Measurements from ENCODE around the gene SWAP70.
A peak's percentile ranks its signal among the peaks of the same experiment; 100 is the strongest.

Gene SWAP70

GRCh38 chr11:9651899-9652748 lies 11.8 kb upstream of the SWAP70 start:
- DNase-seq (ENCODE audit: low spot score) = no peak

DNA sequence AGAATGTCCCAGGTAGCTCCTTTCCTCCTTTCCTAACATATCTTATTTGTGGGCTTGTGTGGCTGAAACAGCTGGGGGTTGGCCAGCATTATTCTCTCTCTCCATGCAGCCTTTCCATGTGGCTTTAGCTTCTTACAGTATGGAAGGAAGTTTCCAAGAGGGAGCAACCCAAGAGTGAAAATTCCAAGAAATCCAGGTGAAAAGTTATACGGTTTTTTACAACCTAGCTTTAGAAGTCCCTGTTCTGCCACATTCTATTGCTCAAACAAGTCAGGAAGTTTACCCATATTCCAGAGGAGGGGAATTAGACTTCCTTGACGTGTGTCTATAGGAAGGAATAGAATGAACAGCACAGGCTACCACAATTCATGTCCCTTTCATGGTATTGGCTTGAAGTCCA lies 10.0 kb upstream of the SWAP70 start:
- DNase-seq (ENCODE audit: low spot score) = no peak

- DNase-seq (ENCODE audit: low spot score) = no peak
Measured at GRCh38 chr11:9656864-9657263, 7.0 kb upstream of the SWAP70 start.

- DNase-seq (ENCODE audit: low spot score) = no peak
Measured at GRCh38 chr11:9657531-9657930, 6.3 kb upstream of the SWAP70 start.

DNA sequence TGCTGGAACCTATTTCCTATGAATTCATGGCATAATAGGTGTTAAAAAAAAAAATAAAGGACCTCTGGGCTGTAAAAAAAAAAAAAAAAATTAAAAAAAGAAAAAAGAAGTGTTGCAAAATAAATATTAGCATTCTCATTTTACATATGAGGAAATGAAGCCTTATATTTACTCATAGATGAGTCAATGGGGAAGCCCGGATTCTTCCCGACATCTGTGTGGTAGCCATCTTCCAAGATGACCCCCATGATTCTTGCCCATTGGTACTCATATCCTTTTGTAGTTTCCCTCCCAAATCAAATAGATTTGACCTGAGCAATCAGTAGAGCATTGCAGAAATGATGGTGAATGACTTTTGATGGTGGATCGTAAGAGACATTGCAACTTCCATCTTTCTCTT lies 3.0 kb upstream of the SWAP70 start:
- DNase-seq (ENCODE audit: low spot score) = no peak

DNA sequence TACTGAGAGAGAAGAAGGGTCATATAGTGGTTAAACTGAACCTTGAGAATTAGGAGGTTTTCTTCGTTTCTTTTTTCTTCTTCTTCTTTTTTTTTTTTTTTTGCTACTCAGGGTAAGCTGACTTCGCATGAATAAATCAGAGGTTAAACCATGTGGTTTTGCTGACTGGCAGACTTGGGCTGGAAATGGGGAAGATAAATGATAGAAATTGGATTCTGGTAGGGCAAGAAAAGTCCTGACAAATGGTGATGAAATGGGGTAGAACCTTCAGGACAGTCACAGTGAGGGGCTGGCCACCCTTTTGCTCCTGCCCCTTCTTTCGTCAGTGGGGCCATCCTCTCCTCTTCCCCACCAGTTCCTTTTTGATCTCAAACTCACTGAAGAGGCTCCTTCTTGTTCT lies 1.6 kb upstream of the SWAP70 start:
- no peak for DNase-seq (ENCODE audit: low spot score)

DNA sequence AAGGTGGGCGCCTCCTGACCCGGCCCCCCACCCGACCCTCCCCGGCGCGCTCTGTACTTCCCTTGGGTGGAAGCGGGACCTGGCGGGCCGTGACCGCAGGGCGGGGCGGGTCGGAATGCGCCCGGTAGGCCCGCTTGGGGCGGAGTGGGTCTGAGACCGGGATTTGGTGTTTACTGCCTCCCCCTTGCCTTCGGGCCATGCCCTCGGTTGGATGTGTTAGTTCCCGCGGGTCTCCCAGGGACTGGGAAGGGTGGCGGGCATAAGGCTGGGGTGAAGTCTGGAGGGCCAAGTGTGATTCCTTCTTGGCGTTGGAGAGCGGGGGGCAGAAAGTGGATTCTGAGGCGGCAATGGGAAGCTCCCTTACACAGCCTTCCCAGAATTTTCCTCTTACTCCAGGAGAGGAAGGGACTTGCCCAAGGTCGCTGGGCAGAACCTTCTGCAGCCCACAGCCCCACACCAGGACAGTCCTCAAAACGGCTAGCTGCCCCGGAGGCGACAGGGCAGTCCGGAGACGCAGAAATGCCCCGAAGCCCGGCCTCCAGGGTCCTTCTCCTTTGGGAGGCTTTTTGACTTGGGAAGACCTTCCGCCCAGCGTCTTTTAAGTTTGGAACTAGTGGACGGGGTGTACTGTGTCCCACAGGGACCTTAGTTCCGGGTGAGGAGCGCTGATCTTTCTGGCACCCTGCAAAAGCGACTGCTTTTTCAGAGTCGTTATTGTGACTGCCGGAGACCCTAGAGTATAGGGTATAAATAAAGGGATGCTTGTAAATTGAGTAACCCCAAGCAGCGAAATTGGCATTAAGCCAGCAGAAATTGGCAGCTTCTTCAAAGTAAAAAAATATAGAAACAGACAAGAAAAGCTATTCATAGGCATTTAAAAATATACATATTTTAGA lies 647 bp downstream of the SWAP70 start:
- peak; percentile 71 for DNase-seq (ENCODE audit: low spot score)

GRCh38 chr11:9665749-9666148 lies 1.9 kb downstream of the SWAP70 start:
- no peak for DNase-seq (ENCODE audit: low spot score)

GRCh38 chr11:9669954-9670353 lies 6.1 kb downstream of the SWAP70 start:
- DNase-seq (ENCODE audit: low spot score) = no peak

DNA sequence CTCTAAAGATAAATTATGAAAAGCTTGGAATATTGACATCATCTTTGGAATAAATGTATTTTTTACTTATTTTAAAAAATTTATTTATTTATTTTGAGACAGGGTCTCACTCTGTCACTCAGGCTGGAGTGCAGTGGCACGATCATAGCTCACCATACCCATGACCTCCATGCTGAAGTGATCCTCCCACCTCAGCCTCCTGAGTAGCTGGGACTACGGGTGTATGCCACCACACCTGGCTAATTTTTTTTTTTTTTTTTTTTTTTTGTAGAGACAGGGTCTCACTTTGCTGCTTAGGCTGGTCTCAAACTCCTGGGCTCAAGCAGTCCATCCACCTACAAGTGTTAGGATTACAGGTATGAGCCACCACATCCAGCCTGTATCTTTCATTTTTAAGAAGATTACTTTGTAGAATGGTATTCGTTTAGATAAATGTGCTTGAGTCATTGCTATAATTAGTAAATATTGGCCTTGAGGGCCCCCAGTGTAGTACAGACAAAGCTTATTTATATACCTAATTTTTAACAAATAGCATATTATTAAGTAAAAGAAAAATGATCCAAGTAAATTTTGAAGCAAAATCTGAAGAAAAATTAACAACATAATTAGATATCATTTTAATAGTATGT lies 8.5 kb downstream of the SWAP70 start:
- no peak for DNase-seq (ENCODE audit: low spot score)

DNA sequence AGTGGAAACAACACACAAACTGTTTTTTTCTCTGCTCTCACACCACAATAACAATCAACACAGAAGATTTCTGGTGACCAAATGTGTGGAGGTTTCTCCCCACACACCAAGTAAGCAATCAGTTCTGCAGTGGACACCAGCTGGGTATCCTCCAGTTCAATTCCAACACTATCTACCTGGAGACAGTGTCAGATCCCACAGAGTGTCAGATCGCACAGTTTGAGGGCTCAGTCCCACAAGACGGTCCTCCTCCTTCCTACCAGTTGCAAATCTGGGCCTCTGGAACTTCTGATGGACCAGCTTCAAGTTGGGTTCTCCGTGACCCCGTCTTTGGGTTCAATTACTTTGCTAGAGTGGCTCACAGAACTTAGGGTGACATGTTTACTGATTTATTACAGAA lies 9.0 kb downstream of the SWAP70 start:
- no peak for DNase-seq (ENCODE audit: low spot score)

DNA sequence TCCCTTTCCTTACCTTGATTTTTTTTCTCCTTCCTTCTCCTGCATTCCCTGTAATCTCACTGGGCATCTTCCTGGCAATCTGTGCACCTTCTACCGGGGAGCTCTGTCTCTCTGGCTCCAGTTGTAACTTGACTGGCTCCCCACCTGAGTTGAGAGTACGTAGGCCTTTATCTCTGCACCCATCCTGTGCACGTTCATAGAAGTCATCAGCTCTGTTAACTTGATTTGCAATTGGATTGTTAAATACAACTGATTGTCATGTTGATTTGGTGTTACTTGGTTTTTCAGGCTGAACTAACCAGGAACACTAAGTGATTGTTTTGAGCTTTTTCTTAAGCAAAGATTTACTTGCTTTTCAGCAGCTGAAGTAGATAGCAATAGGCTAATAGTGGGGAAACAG lies 11.8 kb downstream of the SWAP70 start:
- no peak for DNase-seq (ENCODE audit: low spot score)

DNA sequence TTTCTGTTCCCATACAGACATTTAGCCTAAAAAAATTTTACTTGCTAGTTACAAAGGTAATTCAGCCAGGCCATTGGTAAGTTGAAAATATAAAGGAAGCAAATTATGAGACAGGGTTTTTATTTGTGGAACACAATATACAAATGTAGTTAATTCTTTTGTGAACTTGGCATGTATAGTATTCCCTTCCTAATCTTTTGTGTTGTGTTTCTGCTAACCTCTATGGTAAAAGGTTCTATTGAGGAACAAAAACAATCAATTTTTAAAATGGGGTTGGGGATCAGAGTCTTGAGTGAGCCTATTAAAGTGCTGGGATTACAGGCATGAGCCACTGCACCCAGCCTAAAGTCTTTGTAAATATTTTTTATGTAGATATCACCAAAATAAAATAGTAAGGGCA lies 14.1 kb downstream of the SWAP70 start:
- DNase-seq (ENCODE audit: low spot score) = no peak

- no peak for DNase-seq (ENCODE audit: low spot score)
Measured at GRCh38 chr11:9678576-9678975, 14.7 kb downstream of the SWAP70 start.

- no peak for DNase-seq (ENCODE audit: low spot score)
Measured at GRCh38 chr11:9680028-9680427, 16.2 kb downstream of the SWAP70 start.

DNA sequence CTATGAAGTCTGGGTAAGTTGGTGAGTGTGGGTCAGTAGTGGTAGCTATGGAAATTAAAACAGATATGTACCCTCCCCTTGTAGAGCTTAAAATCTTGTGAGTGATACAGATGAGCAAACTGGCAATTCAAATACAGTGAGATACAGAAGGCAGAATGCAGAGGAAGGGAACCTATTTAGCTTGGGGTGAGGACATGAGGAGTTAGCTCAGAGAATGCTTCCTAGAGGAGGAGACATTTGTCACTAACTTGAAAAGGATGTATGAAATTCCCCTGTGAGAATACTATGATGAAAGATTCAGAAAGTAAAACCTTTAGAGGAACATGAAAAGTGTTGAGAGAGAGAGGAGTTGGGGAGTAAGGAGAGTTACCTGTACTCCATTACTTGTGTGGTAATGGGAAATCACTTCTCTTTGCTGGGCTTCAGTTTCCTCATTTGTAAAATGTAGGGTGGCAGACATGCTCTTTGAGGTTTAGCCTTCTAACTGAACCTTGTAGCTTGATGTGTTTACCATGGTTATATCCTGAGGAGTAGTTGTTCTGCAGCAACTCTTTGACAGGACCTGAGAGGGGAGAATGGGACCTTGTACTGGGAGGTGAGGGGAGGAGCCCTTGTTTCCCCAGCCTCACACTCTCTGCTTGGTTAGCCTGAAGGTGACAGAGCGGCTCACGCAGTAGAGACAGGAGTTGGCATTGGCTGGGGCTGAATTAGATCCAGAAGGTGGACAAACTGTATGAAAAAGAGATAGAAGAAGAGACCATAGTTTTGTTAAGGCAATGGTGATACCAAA lies 17.9 kb downstream of the SWAP70 start:
- no peak for DNase-seq (ENCODE audit: low spot score)

GRCh38 chr11:9687711-9688477 lies 24.0 kb downstream of the SWAP70 start:
- DNase-seq (ENCODE audit: low spot score) = no peak

DNA sequence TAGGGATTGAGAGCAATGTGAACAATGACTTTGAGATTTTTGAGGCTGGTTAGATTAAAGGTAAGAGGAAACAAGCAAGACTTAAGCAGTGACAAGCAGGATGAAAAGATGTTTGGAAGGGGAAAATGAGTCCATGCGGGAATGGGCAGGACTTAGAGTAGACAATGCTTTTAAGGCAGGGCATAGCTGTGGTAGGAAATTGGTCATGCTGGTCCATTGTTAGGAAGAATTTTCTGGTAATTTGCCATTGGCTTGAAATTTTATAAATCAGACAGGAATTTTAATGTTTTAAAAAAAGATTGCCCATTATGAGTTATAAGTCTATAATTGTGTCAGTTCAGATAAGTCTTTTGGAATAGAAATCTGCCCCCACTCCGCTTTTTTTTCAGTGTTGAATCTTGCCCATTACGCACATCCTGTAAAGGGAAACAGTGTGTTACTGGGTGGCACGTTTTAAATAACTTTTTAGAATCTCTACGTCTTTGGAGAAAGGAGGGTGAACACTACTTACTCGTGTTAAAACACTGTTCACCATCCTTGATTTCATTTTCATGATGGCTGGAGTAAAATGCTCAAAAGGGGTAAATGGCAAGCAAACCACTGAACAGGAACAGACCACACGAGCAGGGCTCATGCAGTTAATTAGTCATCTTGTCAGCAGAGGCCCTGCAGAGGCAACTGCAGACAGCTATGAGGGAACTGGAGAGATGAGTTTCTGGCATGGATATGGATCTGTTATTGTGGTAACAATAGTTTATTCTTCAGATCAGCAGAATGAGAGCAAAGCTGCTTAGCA lies 25.0 kb downstream of the SWAP70 start:
- DNase-seq (ENCODE audit: low spot score) = peak; percentile 69

- DNase-seq (ENCODE audit: low spot score) = peak; percentile 18
Measured at GRCh38 chr11:9689721-9690120, 25.8 kb downstream of the SWAP70 start.

- DNase-seq (ENCODE audit: low spot score) = no peak
Measured at GRCh38 chr11:9691865-9692264, 28.0 kb downstream of the SWAP70 start.
